GM23338 (cell line): ENCODE data around the gene TCEA2. TPM values are rescaled to one million over a fixed set of nuclear protein-coding genes. Genes with fewer than 3 reads are reported as not detected.

Experiments
- ATAC-seq: fragments of 200-7000 bp; cut with Tn5 transposase; 3 replicates; pipeline ENCODE4 v1.9.1; 2020
- DNase-seq: peaks from one replicate; pipeline ENCODE4 v3.0.0-alpha.2; 2015; ENCODE audit warnings: low spot score
- H2AFZ ChIP-seq: fragments of 200-600 bp; sonication (generic); 2 replicates; pipeline ENCODE4 v1.8.0; 2016; ENCODE audit warnings: antibody characterized with exemption, mild to moderate bottlenecking, moderate library complexity
- H3F3A ChIP-seq: fragments of 200-600 bp; sonication (generic); replicated peaks from 2 replicates; pipeline ENCODE4 v1.8.0; 2017; ENCODE audit warnings: antibody characterized with exemption, mixed run types, low read depth
- H3K27ac ChIP-seq: fragments of 200-600 bp; sonication (generic); 2 replicates; pipeline ENCODE4 v1.6.1; 2016; ENCODE audit warnings: low read depth
- H3K27me3 ChIP-seq: fragments of 200-600 bp; sonication (generic); 2 replicates; pipeline ENCODE4 v1.8.0; 2016; ENCODE audit warnings: mild to moderate bottlenecking, mixed run types, moderate library complexity; ENCODE audit not compliant: insufficient read depth
- H3K36me3 ChIP-seq: fragments of 200-600 bp; sonication (generic); 2 replicates; pipeline ENCODE4 v1.8.0; 2016; ENCODE audit warnings: mild to moderate bottlenecking; ENCODE audit not compliant: insufficient read depth
- H3K4me1 ChIP-seq: fragments of 200-600 bp; sonication (generic); 2 replicates; pipeline ENCODE4 v1.8.0; 2016; ENCODE audit warnings: mild to moderate bottlenecking, moderate library complexity; ENCODE audit not compliant: insufficient read depth
- H3K4me2 ChIP-seq: fragments of 200-600 bp; sonication (generic); 2 replicates; pipeline ENCODE4 v1.7.1; 2017; ENCODE audit warnings: mixed run types
- H3K4me3 ChIP-seq: fragments of 200-600 bp; sonication (generic); 2 replicates; pipeline ENCODE4 v1.6.1; 2016; ENCODE audit warnings: mixed run types
- H3K79me2 ChIP-seq: fragments of 200-600 bp; sonication (generic); replicated peaks from 2 replicates; pipeline ENCODE4 v1.8.0; 2017; ENCODE audit warnings: mild to moderate bottlenecking; ENCODE audit not compliant: insufficient read depth
- H3K9me2 ChIP-seq: fragments of 200-600 bp; sonication (generic); 2 replicates; pipeline ENCODE4 v1.8.0; 2017; ENCODE audit not compliant: insufficient read depth
- H4K20me1 ChIP-seq: fragments of 200-600 bp; sonication (generic); replicated peaks from 2 replicates; pipeline ENCODE4 v1.8.0; 2017; ENCODE audit warnings: mild to moderate bottlenecking; ENCODE audit not compliant: insufficient read depth
- H3K27ac Mint-ChIP-seq: 2 replicates; pipeline ENCODE4 v1.8.0; 2020; ENCODE audit warnings: inconsistent platforms, mild to moderate bottlenecking, moderate library complexity, mixed read lengths
- H3K27me3 Mint-ChIP-seq: 3 replicates; pipeline ENCODE4 v1.8.0; 2022; ENCODE audit warnings: low read depth, mild to moderate bottlenecking, moderate library complexity, mixed read lengths, inconsistent platforms; ENCODE audit not compliant: insufficient read depth, poor library complexity
- H3K36me3 Mint-ChIP-seq: 3 replicates; pipeline ENCODE4 v1.8.0; 2021; ENCODE audit warnings: low read depth, mild to moderate bottlenecking, inconsistent platforms, moderate library complexity, mixed read lengths
- H3K4me1 Mint-ChIP-seq: 3 replicates; pipeline ENCODE4 v1.8.0; 2020; ENCODE audit warnings: mild to moderate bottlenecking, inconsistent platforms, mixed read lengths
- H3K4me3 Mint-ChIP-seq: 3 replicates; pipeline ENCODE4 v1.8.0; 2021; ENCODE audit warnings: moderate library complexity, mild to moderate bottlenecking, inconsistent platforms, mixed read lengths
- H3K9me3 Mint-ChIP-seq: 3 replicates; pipeline ENCODE4 v1.8.0; 2020; ENCODE audit warnings: moderate library complexity, mild to moderate bottlenecking, inconsistent platforms, mixed read lengths
- EZH2 ChIP-seq: fragments of 200-600 bp; sonication (generic); IDR thresholded peaks from one replicate; pipeline ENCODE4 v1.8.0; 2017; ENCODE audit warnings: antibody characterized with exemption, mild to moderate bottlenecking, low read depth; ENCODE audit not compliant: unreplicated experiment
- JUNB ChIP-seq: IDR thresholded peaks from one replicate; pipeline ENCODE4 v1.6.1; 2016; ENCODE audit warnings: antibody characterized with exemption; ENCODE audit not compliant: unreplicated experiment
- NANOG ChIP-seq: IDR thresholded peaks from 2 replicates; pipeline ENCODE4 v1.6.1; 2016; ENCODE audit warnings: antibody characterized with exemption, borderline replicate concordance
- STAT1 ChIP-seq: IDR thresholded peaks from one replicate; pipeline ENCODE4 v1.6.1; 2016; ENCODE audit warnings: antibody characterized with exemption; ENCODE audit not compliant: unreplicated experiment
- ZNF114 ChIP-seq: fragments of 250-450 bp; sonication (Bioruptor Pico); IDR thresholded peaks from 2 replicates; pipeline ENCODE4 v1.5.0; 2020; ENCODE audit warnings: mild to moderate bottlenecking, moderate library complexity
- ZNF331 ChIP-seq: fragments of 250-450 bp; sonication (Bioruptor Pico); IDR thresholded peaks from 2 replicates; pipeline ENCODE4 v1.5.0; 2020; ENCODE audit warnings: low read depth, mild to moderate bottlenecking, moderate library complexity
- polyA plus RNA-seq: library from polyadenylated mRNA; unstranded; fragments of >200 nt; fragmentation: Nextera tagmentation; extraction: Ambion mirVana; gene quantifications from 2 replicates; pipeline ENCODE4 v1.2.1, GENCODE V29; 2016
- total RNA-seq: library from RNA; depleted of rRNA; stranded (reverse); fragments of >200 nt; shearing (Covaris generic); gene quantifications from 2 replicates; pipeline ENCODE4 v1.2.3, GENCODE V29; 2014
- TF ChIP-seq, protein P1 (sequence below): IDR thresholded peaks from 2 replicates; pipeline ENCODE4 v1.6.1; 2016; ENCODE audit warnings: antibody characterized with exemption
- TF ChIP-seq, protein P2 (sequence below): IDR thresholded peaks from one replicate; pipeline ENCODE4 v1.6.1; 2018; ENCODE audit warnings: antibody characterized with exemption; ENCODE audit not compliant: unreplicated experiment
- TF ChIP-seq, protein P3 (sequence below): fragments of 250-450 bp; sonication (Bioruptor Pico); IDR thresholded peaks from 2 replicates; pipeline ENCODE4 v1.5.0; 2020; ENCODE audit warnings: mild to moderate bottlenecking, moderate library complexity

TCEA2 gene
- total and polyA plus RNA-seq, 2 experiments from 2014 or later, result 21.0 to 54.4 TPM

DNA sequence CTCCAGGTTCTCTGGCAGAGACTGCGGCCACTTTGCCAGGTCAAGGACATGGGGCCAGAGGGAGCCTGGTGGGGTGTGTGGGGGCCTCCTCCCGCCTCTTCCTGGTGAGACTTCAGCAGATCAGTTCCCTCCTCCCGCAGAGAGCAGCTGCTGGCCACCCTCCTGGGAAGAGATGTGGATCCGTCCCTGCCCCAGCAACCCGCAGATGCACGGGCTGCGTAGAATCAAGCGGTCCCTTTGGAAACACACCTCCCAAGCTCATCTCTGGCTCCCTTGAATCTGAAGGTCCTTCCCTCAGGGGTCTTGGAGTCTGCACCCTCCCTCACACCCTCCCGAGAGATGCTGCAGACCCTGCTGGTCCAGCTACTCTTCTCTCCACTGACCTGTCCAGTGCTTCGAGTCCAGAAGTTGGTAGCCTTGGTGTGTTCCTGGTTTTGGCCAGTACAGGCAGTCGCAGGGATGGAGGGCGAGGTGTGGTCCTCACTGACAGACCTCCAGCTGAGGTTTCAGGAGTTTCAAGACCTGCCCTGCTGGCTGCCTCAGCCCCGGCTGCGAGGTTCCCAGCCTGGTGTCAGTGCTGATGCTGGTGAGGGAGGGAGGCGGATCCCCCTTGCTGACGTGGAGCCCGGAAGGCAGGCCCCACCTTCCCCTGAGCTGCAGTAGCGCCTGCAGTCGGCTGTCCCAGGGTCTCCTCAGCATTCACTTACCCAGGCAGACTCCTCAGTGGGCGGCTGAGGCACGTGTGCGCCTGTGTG is 44.2 kb downstream of the TCEA2 start, which contains the start of gene NPBWR2:
NPBWR2 (minus strand) TSS at position 585 of the 755 bp plus-strand sequence. CDS start 734 bp downstream, outside the sequence.
- Mint-ChIP-seq H3K9me3 (peaks cover 5% of the 10 kb centered on the region; the same call in 2 of the 3 replicates), H3K4me1 (peaks cover 9% of the 10 kb centered on the region), H3K36me3 (no peaks in the 10 kb centered on the region; the same call in 2 of the 3 replicates), H3K4me3 (no peak within 1 kb of the TSS; the same call in 2 of the 3 replicates), H3K27me3 (peaks cover 15% of the 10 kb centered on the region), H3K27ac (no peak within 1 kb of the TSS)
- Histone ChIP-seq H3K27ac (no peak within 1 kb of the TSS), H3K36me3 (no peaks in the 10 kb centered on the region), H3K4me2 (no peak within 1 kb of the TSS), H3K4me1 (no peaks in the 10 kb centered on the region), H3K79me2 (no peaks in the 10 kb centered on the region), H4K20me1 (no peaks in the 10 kb centered on the region), H3F3A (peaks cover 7% of the 10 kb centered on the region), H2AFZ (no peak within 1 kb of the TSS), H3K4me3 (no peak within 1 kb of the TSS), H3K27me3 (peaks cover 10% of the 10 kb centered on the region), H3K9me2 (no peaks in the 10 kb centered on the region)
- TF ChIP-seq, protein P1, sequence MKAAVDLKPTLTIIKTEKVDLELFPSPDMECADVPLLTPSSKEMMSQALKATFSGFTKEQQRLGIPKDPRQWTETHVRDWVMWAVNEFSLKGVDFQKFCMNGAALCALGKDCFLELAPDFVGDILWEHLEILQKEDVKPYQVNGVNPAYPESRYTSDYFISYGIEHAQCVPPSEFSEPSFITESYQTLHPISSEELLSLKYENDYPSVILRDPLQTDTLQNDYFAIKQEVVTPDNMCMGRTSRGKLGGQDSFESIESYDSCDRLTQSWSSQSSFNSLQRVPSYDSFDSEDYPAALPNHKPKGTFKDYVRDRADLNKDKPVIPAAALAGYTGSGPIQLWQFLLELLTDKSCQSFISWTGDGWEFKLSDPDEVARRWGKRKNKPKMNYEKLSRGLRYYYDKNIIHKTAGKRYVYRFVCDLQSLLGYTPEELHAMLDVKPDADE, result no peak
- TF ChIP-seq ZNF331 (CRISPR knock-in tag) (no peak), EZH2 (no peak), JUNB (no peak)
- TF ChIP-seq, protein P2, sequence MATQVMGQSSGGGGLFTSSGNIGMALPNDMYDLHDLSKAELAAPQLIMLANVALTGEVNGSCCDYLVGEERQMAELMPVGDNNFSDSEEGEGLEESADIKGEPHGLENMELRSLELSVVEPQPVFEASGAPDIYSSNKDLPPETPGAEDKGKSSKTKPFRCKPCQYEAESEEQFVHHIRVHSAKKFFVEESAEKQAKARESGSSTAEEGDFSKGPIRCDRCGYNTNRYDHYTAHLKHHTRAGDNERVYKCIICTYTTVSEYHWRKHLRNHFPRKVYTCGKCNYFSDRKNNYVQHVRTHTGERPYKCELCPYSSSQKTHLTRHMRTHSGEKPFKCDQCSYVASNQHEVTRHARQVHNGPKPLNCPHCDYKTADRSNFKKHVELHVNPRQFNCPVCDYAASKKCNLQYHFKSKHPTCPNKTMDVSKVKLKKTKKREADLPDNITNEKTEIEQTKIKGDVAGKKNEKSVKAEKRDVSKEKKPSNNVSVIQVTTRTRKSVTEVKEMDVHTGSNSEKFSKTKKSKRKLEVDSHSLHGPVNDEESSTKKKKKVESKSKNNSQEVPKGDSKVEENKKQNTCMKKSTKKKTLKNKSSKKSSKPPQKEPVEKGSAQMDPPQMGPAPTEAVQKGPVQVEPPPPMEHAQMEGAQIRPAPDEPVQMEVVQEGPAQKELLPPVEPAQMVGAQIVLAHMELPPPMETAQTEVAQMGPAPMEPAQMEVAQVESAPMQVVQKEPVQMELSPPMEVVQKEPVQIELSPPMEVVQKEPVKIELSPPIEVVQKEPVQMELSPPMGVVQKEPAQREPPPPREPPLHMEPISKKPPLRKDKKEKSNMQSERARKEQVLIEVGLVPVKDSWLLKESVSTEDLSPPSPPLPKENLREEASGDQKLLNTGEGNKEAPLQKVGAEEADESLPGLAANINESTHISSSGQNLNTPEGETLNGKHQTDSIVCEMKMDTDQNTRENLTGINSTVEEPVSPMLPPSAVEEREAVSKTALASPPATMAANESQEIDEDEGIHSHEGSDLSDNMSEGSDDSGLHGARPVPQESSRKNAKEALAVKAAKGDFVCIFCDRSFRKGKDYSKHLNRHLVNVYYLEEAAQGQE, result no peak
- DNase-seq (peak; percentile 11), ATAC-seq (peak; percentile 28)

DNA sequence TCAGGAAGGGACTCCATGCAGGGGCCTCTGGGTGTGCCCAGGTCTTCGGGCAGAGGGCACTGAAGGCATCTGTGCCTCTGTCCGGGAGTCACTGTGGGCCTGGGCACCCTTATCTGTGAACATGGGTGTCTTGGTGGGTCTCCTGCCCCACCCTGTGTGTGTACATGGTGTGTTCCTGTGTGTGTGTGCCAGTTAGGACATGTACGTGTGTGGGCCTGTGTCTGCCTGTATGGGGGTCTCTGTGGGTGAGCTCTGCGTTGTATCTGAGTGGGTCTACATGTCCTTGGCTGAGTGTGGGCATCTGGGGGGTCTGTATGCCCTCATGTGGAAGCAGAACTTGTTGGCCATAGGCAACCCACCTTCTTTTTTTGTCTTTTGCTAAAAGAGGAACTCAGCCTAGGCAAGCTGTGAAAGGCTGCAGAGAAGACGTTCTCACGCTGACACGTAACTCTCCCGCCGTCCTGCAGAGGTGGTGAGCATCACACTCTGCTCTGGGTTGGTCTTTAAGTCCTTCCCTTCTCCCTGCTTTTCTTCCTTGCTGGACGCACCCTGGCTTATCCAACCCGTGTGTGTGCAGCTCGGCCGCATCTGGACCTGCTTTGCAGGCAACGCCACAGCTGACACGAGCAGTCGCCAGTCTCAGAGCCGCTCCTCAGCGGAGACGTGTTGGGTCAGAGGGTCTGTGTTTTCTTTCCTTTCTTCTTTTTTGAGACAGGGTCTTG is 44.9 kb downstream of the TCEA2 start:
- no peaks in the 10 kb centered on the region for H4K20me1 ChIP-seq
- no peak overlapping the region for H3K27ac ChIP-seq
- no peaks in the 10 kb centered on the region; the same call in 2 of the 3 replicates for H3K36me3 Mint-ChIP-seq
- H3K27me3 ChIP-seq, result peaks cover 8% of the 10 kb centered on the region
- no peak overlapping the region for H3K4me2 ChIP-seq
- peak; percentile 0 for DNase-seq
- peaks cover 5% of the 10 kb centered on the region; the same call in 2 of the 3 replicates for H3K9me3 Mint-ChIP-seq
- peaks cover 6% of the 10 kb centered on the region for H3F3A ChIP-seq
- H3K4me1 Mint-ChIP-seq, result peaks cover 9% of the 10 kb centered on the region
- no peaks in the 10 kb centered on the region for H3K79me2 ChIP-seq
- H3K36me3 ChIP-seq, result no peaks in the 10 kb centered on the region
- H3K4me3 ChIP-seq, result no peak overlapping the region
- no peak overlapping the region for H3K4me3 Mint-ChIP-seq
- H3K27me3 Mint-ChIP-seq, result peaks cover 11% of the 10 kb centered on the region
- no peaks in the 10 kb centered on the region for H3K9me2 ChIP-seq
- no peak for ATAC-seq
- no peaks in the 10 kb centered on the region for H3K4me1 ChIP-seq
- no peak overlapping the region for H2AFZ ChIP-seq
- no peak overlapping the region for H3K27ac Mint-ChIP-seq
- no peak for TF ChIP-seq NANOG
- TF ChIP-seq ZNF114 (CRISPR knock-in tag), result no peak
- no peak for TF ChIP-seq ZNF331 (CRISPR knock-in tag)
- TF ChIP-seq, protein P3, sequence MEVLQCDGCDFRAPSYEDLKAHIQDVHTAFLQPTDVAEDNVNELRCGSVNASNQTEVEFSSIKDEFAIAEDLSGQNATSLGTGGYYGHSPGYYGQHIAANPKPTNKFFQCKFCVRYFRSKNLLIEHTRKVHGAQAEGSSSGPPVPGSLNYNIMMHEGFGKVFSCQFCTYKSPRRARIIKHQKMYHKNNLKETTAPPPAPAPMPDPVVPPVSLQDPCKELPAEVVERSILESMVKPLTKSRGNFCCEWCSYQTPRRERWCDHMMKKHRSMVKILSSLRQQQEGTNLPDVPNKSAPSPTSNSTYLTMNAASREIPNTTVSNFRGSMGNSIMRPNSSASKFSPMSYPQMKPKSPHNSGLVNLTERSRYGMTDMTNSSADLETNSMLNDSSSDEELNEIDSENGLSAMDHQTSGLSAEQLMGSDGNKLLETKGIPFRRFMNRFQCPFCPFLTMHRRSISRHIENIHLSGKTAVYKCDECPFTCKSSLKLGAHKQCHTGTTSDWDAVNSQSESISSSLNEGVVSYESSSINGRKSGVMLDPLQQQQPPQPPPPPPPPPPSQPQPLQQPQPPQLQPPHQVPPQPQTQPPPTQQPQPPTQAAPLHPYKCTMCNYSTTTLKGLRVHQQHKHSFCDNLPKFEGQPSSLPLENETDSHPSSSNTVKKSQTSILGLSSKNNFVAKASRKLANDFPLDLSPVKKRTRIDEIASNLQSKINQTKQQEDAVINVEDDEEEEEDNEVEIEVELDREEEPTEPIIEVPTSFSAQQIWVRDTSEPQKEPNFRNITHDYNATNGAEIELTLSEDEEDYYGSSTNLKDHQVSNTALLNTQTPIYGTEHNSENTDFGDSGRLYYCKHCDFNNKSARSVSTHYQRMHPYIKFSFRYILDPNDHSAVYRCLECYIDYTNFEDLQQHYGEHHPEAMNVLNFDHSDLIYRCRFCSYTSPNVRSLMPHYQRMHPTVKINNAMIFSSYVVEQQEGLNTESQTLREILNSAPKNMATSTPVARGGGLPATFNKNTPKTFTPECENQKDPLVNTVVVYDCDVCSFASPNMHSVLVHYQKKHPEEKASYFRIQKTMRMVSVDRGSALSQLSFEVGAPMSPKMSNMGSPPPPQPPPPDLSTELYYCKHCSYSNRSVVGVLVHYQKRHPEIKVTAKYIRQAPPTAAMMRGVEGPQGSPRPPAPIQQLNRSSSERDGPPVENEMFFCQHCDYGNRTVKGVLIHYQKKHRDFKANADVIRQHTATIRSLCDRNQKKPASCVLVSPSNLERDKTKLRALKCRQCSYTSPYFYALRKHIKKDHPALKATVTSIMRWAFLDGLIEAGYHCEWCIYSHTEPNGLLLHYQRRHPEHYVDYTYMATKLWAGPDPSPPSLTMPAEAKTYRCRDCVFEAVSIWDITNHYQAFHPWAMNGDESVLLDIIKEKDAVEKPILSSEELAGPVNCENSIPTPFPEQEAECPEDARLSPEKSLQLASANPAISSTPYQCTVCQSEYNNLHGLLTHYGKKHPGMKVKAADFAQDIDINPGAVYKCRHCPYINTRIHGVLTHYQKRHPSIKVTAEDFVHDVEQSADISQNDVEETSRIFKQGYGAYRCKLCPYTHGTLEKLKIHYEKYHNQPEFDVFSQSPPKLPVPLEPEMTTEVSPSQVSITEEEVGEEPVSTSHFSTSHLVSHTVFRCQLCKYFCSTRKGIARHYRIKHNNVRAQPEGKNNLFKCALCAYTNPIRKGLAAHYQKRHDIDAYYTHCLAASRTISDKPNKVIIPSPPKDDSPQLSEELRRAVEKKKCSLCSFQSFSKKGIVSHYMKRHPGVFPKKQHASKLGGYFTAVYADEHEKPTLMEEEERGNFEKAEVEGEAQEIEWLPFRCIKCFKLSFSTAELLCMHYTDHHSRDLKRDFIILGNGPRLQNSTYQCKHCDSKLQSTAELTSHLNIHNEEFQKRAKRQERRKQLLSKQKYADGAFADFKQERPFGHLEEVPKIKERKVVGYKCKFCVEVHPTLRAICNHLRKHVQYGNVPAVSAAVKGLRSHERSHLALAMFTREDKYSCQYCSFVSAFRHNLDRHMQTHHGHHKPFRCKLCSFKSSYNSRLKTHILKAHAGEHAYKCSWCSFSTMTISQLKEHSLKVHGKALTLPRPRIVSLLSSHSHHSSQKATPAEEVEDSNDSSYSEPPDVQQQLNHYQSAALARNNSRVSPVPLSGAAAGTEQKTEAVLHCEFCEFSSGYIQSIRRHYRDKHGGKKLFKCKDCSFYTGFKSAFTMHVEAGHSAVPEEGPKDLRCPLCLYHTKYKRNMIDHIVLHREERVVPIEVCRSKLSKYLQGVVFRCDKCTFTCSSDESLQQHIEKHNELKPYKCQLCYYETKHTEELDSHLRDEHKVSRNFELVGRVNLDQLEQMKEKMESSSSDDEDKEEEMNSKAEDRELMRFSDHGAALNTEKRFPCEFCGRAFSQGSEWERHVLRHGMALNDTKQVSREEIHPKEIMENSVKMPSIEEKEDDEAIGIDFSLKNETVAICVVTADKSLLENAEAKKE, result no peak
- no peak for TF ChIP-seq STAT1
